Measurements from ENCODE around the gene CEACAM16. TPM values are rescaled to one million over a fixed set of nuclear protein-coding genes. Genes with fewer than 3 reads are reported as not detected.
A peak's percentile ranks its signal among the peaks of the same experiment; 100 is the strongest.
"Not testable (repeated sequence)": the region's sequence is repeated elsewhere in the genome, so short reads cannot be mapped to it uniquely, and the experiment has no call there.

Gene CEACAM16
- total RNA-seq, 4 donors from 2014 or later, result not detected

- H3K4me1 ChIP-seq, result peaks cover 0 to 41% (median 15%) of the 10 kb centered on the region in 4 donors
- H3K4me3 ChIP-seq, result no peak overlapping the region
- H3K27ac ChIP-seq, result no peak overlapping the region
- H3K27me3 ChIP-seq, result no peaks in the 10 kb centered on the region
- no peaks in the 10 kb centered on the region for H3K9me3 ChIP-seq
- no peaks in the 10 kb centered on the region for H3K36me3 ChIP-seq
- DNase-seq, result no peak
- no peak for TF ChIP-seq POLR2A (IDR thresholded peaks at IDR 0.05)
- no peak for TF ChIP-seq CTCF (IDR thresholded peaks at IDR 0.05)
These were observed 22.0 kb downstream of the CEACAM16 start for GRCh38 chr19:44720945-44721344.

GRCh38 chr19:44721369-44721768 is 22.4 kb downstream of the CEACAM16 start:
- peak overlapping the region in 1 of 4 donors; percentile 57 for H3K27ac ChIP-seq
- H3K27me3 ChIP-seq, H3K4me3 ChIP-seq, H3K9me3 ChIP-seq, H3K36me3 ChIP-seq, DNase-seq: not testable (repeated sequence)
- H3K4me1 ChIP-seq, result peaks cover 0 to 41% (median 15%) of the 10 kb centered on the region in 4 donors

- peaks cover 0 to 41% (median 15%) of the 10 kb centered on the region in 4 donors for H3K4me1 ChIP-seq
- no peak for TF ChIP-seq POLR2A (IDR thresholded peaks at IDR 0.05)
- no peak for TF ChIP-seq CTCF (IDR thresholded peaks at IDR 0.05)
- no peak for DNase-seq
- H3K27me3 ChIP-seq, result no peaks in the 10 kb centered on the region
- peak overlapping the region in 3 of 4 donors; percentile 7 to 57 (median 26) for H3K27ac ChIP-seq
- no peak overlapping the region for H3K4me3 ChIP-seq
- H3K36me3 ChIP-seq, result no peaks in the 10 kb centered on the region
- no peaks in the 10 kb centered on the region for H3K9me3 ChIP-seq
These were observed 23.5 kb downstream of the CEACAM16 start for GRCh38 chr19:44722131-44723121.

GRCh38 chr19:44723299-44723951 is 24.5 kb downstream of the CEACAM16 start:
- peak overlapping the region in 2 of 4 donors; percentile 33 to 35 for H3K4me3 ChIP-seq
- TF ChIP-seq CTCF (IDR thresholded peaks at IDR 0.05), result no peak
- no peak for TF ChIP-seq POLR2A (IDR thresholded peaks at IDR 0.05)

GRCh38 chr19:44723952-44724319 is 25.0 kb downstream of the CEACAM16 start:
- no peaks in the 10 kb centered on the region for H3K36me3 ChIP-seq
- peak in 1 of 2 donors; percentile 37 for TF ChIP-seq POLR2A (IDR thresholded peaks at IDR 0.05)
- TF ChIP-seq CTCF (IDR thresholded peaks at IDR 0.05), result peak; percentile 96 to 99 (median 98)
- H3K4me3 ChIP-seq, result peak overlapping the region in 2 of 4 donors; percentile 33 to 35
- H3K4me1 ChIP-seq, result peaks cover 0 to 33% (median 12%) of the 10 kb centered on the region in 4 donors
- peak overlapping the region; percentile 50 to 89 (median 84) for H3K27ac ChIP-seq
- no peaks in the 10 kb centered on the region for H3K27me3 ChIP-seq
- H3K9me3 ChIP-seq, result no peaks in the 10 kb centered on the region
- peak; percentile 72 to 92 (median 92) for DNase-seq

More at GRCh38 chr19:44723299-44723951, 24.5 kb downstream of the CEACAM16 start:
- Histone ChIP-seq H3K27me3 (no peaks in the 10 kb centered on the region), H3K9me3 (no peaks in the 10 kb centered on the region), H3K27ac (peak overlapping the region in 2 of 4 donors; percentile 57 to 89), H3K36me3 (no peaks in the 10 kb centered on the region), H3K4me1 (peaks cover 0 to 38% (median 14%) of the 10 kb centered on the region in 4 donors)
- DNase-seq, result no peak

All from Peyer's patch (tissue), 4 donors.